NCI-H2107 treated with DMSO at 0.1 percent for 48 hours (cell line): ENCODE results near the gene SRP72.
"Not testable (repeated sequence)": the region's sequence is repeated elsewhere in the genome, so short reads cannot be mapped to it uniquely, and the experiment has no call there.

Source experiments
- DNase-seq: peaks from one replicate; lab custom pipeline; 2025; ENCODE audit not compliant: unreplicated experiment; lab: John Stamatoyannopoulos, UW

Gene SRP72

DNA sequence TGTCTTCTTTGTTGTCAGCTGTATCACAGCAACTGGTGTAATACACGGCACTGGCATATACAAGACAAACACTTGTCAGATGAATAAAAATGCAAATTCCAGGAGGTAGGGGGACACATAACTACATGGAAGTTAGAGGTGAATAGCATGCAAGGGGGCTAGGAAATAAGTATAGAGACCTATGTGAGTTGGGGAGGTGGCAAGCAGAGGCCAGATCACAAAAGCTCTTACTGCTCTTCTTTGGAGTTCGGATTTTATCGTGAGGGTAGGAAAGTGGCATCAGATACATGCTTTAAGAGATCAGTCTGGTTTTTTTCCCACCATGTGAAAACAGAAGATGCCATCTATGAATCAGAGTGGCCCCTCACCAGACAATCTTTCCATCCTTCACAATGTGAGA lies 2.8 kb upstream of the SRP72 start:
- no peak for DNase-seq

DNA sequence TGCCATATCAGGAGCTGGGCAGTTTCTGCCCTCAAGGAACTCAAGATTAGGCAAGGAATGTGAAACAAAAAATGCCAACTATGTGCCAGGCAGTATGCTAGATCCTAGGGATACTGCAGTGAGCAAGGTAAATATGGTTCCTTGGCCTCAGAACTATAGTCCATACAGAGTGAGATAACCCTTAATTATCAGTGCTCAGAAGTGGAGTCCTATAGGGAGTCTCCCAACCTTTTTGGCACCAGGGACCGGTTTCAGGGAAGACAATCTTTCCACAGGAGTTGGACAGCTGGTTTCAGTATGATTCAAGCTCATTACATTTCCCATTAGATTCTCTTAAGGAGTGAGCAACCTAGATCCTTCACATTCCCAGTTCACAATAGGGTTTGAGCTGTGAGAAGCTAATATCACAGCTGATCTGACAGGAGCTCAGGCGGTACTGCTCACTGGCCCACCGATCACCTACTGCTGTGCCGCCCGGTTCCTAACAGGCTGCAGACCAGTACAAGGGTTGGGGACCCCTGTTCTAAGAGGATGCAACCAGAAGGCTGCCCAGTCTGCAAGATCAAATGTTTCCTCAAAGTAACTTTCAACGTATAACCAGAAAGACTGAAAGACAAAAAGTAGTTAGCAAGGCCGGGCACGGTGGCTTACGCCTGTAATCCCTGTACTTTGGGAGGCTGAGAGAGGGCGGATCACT lies 1.7 kb upstream of the SRP72 start:
- DNase-seq, result no peak

DNA sequence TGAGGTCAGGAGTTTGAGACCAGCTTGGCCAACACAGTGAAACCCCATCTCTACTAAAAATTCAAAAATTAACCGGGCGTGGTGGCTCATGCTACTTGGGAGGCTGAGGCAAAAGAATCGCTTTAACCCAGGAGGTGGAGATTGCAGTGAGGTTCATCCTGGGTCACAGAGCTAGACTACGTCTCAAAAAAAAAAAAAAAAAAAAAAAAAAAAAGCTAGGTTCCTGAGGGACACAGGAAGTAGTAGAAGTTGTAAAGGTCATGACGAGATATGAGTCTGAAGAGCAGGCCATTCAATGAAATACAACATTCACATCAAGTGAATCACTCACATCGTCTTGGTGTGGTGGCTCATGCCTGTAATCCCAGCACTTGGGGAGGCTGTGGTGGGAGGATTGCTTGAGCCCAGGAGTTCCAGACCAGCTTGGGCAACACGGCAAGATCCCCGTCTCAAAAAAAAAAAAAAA lies 1.1 kb upstream of the SRP72 start:
- DNase-seq, result not testable (repeated sequence)

DNA sequence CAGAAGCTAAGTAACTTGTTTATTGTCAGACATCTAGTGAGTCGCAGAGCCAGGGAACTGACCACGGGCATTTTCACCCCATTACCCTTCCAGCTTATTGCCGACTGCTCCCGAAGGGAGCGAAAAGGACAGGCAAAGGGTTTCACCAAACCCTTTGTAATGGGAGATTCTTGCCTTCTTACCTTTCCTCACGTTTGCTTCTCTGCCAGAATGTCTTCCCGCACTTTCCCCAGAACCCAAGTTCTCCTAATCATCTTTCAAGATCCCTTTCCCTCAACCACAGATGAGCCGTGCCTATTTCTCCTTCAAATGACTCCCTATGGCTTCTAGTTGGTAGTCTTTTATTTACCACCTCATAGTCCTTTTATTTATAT lies 520 bp upstream of the SRP72 start:
- no peak for DNase-seq

DNA sequence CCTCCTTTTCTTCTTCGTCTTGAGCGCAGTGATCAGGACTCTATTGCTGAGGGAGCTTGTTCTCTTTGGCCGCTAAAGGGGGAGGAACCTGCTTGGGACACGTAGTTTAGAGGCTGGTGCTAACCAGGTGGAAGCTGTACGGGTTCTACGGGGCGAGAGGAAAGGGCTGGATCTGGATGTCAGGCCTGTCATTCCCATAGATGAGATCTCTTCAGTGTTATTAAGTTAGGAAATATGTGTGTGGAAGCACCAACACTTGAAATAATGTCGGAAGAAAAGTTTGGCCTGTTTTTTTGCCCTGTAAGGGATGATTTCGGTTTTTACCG lies 643 bp downstream of the SRP72 start:
- DNase-seq, result no peak

DNA sequence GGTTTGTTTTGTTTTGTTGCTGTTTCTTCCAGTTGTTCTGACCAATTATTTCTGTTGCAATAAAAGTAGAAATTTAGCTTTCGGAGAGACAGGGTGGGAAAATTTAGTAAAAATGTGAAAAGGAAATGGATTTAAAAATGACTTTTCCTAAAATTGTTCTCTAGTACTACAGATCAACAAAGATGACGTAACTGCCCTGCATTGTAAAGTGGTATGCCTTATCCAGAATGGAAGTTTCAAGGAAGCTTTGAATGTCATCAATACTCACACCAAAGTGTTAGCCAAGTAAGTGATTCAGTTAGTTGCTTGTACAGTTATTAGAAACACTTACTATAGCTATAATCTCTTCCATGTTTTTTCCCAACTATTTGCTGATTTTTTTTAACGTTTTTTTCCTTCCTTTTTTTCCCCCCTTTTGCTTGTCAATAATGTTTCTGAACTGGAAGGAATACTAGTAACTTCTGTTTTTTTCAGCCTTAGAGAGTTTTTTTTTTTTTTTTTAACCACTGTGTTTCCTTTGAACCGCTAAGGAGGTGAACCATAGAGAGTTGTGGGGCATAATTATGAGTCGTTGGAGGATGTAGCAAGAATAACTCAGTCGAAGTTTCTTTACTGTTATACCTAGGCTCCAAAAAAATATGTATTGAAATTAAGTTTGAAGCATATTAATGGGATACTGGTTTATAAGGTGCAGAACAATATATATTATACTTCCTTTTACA lies 2.2 kb downstream of the SRP72 start:
- DNase-seq, result no peak

DNA sequence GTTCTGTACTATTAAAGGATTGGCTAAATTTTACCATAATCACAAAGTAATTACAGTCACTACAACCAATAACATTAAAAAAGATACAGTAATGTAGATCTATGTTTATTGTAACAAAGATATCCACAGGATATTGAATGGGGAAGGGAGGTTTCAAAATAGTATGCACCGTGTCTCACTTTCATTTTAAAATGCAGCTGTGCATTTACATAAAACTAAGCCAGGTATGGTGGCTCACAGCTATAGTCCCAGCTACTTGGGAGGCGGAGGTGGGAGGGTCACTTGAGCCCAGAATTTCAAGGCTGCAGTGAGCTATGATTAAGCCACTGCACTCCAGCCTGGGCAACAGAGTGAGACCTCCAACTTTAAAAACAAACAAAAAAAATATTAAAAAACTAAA lies 8.5 kb downstream of the SRP72 start:
- no peak for DNase-seq

DNA sequence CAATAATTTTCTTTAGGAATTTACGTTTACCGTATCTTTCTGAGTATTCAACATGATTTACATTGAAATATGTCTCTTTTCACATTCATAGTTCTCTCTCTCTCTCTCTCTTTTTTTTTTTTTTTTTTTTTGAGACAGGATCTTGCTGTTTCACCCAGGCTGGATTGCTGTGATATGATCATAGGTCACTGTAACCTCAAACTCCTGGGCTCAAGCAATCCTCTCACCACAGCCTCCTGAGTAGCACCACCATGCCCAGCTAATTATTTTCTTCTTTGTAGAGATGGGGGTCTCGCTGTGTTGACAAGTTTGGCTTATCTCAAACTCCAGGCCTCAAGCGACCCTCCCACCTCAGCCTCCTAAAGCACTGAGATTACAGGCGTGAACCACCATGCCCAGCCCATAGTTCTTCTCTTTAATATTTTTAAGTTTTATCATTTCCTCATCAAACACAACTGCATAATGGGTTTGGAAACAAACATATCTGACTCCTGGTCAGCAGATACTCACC lies 9.8 kb downstream of the SRP72 start:
- DNase-seq, result no peak

DNA sequence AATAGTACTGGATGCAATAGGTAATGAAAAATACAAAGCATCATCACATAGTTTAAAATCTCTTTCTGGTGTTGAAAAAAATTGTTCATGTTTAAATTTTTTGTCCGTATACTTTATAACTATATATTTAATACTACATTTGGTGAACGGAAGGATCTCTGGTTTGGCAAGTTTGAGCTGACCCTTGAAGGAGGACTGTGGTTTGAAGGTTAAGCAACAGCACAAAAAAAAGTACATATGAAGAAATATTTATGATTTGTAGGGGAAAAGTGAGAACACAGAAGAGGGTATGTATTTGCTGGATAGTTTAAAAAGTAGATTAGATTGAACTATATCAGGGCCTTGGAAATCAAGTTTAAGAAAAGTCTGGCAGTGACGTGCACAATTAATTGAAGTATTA lies 13.3 kb downstream of the SRP72 start:
- no peak for DNase-seq

DNA sequence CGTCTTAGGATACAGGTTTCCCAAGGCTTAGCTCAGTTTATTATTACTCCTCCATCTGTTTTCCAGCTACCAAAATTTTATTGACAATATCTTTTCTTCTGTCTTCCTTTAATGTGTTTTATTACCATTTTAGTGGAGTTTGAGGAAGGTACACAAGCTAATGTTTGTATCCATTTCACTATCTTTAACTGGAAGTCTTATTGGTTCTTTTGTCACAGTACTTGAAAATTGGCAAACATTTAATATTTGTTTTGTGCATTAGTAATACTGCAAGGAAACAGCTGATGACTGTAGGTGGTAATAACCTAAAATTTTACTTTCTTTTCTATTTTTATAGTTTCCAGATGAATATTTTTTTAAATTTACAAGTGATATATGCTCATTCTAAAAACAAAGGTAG lies 28.8 kb downstream of the SRP72 start:
- no peak for DNase-seq

DNA sequence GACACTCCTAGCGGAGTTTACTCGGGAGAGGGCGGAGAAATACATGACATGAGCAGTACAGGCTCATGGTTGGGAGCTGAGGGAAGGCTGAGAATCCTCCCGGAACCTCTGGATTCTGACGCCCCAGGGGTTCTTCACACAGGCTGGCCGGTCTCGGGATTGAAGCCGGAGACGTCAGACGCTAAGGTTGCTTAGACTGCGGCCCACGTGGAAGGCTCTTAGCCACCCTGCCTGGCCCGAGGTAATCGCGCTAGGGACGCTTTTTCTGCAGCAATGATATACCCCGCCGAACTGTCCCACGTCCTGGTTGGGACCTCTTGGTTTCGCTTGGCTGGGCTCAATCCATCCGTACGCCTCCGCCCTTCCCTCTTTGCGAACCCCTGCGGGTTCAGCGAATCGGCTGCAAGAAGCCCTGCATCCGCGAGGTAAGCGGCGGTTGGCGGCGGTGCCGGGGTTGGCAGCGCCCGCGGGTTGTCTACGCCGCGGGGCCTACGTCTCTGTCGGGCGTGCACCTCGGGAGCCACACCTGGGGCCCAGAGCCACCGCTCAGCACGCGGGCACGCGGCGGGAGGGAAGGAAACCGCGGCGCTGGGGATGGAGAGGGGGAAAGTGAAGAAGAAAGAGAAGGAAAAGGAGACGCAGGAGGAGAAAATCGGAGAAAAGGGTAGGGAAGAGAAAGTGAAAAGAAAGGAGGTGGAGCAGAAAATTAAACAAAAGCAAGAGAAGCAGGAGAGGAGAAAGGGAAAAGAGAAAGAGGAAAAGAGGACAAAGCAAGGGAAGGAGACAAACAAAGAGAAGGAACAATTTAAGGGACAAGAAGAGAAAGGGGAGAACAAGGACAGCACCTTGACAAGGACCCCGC lies 38.1 kb downstream of the SRP72 start, which contains the start of gene ARL9:
ARL9 (plus strand) TSS at position 523 of the 862 bp plus-strand sequence; CDS start at position 595, 72 bp downstream.
- peak; percentile 36 for DNase-seq

DNA sequence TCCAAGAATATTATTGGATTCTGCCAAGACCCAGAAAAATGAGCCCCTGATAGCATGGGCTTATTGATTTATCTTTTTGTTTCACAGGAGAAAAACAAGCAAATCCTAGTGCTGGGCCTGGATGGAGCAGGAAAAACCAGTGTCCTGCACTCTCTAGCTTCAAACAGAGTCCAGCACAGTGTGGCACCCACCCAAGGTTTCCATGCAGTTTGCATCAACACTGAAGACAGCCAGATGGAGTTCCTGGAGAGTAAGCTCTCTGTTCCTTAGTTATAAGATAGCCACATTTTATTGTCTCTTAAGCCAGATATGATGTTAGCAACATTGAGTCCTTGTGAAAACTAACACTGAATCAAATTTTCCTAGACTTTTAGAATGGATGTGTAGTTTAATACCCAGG lies 43.7 kb downstream of the SRP72 start:
- DNase-seq, result no peak

DNA sequence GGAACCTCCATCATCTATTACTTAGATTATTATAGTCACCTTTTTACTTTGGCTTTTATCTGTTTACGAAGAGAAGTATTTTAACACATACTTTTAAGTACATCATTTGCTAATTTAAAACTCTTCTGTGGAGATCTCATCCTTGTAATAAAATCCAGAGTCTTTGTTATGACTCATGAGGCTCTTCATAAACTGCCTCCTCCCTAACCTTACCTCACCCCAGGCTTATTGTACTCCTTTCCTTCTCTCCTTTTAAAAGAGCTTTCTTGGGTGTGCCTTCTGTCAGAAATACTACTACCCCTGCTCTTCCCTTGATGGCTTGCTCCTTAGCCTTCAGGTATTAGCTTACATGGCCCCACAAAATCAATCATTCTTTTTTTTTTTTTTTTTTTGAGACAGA lies 44.7 kb downstream of the SRP72 start:
- no peak for DNase-seq

DNA sequence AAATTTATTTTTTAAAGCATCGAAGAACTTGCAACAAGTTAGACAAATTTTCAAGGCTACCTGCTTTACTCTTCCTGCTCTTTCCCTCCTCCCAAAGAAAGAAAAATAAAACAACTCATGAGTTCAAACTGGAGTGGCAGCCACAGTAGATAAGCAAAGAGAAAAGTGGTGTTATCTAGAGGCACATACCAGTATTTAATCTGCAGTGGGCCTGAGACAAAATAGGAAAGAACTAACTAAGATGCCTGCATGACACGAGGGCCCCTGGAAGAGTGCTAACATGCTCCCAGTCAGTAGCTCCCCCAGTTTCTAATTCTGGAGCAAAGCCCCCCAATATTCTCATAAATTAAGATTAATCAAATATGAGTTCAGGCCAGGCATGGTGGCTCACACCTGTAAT lies 46.1 kb downstream of the SRP72 start:
- no peak for DNase-seq

DNA sequence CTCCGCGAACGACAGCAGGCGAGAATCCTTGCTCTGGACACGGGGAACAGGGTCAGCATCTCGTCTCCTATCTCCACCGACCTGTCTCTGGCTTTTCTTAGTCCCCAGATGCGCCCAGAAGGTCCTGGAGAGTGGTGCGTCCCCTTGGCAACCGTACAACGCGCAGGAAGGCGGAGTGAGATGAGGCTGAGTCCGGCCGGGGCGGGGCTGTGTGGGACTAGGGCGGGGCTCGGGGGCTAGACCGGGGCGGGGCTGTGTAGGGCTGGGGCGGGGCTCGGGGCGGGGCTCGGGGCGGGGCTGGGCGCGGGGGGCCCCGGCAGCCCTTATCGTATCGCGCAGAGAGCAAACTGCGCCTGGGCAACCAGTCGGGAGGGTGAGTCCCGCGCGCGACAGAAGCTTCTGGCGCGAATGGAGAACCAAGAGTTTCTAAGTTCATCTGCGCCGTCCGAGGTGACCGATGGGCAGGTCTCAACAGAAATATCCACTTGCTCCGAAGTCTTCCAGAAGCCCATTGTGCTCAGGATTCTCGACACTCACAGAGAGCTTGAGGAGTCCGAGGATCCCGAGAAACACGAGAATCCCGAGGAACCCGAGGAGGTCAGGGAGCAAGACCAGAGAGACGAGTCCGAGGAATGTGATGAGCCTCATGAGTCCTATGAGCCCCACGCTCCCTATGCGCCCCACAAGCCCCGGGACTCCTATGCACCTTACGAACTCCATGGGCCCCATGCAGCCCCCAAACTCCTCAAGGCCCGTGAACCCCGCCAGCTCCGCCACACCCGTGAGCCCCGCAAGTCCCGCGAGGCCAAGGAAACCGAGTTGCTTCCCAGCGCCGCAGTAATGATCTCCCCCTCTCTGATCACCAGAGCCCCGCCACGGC lies 63.1 kb downstream of the SRP72 start:
- peak; percentile 2 for DNase-seq

DNA sequence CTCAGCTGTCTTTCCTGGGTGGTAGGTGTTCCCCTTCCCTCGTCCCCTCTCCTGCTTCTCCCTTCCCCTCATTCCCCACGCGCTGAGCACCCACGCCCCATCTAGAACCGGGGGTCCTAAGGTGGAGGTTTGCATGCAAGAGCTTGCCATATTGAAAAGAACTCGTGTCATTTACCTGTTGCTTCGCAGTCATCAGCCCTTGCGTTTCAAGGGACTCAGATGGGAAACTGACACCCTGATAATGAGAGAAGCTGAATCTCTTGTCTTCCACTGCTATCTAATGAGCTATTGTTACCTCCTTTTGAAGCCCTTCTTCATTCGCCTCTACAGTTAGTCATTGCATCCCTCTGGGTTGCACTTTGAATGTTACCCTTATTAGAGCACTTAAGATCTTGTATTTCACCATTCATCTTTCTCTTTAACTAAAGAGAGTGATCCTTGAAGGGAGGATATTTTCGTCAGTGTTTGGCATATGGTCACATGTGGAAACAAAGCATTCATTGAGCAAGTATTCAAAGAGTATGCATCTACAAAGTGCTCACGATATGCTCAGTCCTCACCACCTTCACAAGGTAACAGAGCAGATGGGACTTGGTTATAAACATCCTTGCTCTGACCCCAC lies 63.8 kb downstream of the SRP72 start:
- DNase-seq, result peak; percentile 2

DNA sequence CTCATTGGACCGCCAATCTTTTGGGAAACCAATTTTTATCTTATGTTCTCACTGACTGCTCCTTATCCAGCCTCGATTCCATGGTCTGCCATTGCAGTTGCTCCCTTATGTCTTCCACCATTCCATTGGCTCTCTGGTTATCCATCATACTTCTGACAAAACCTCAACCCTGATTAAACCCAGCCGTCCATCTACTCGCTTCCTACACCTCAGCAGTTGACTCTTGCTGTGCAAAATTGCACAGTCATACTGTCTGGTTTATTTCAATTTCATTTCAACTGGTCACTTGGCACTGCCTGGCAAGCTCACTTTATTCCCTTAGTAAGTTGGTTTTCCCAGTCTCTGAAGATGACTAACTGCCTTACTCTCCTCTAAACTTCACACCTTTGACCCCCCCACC lies 64.4 kb downstream of the SRP72 start:
- no peak for DNase-seq

DNA sequence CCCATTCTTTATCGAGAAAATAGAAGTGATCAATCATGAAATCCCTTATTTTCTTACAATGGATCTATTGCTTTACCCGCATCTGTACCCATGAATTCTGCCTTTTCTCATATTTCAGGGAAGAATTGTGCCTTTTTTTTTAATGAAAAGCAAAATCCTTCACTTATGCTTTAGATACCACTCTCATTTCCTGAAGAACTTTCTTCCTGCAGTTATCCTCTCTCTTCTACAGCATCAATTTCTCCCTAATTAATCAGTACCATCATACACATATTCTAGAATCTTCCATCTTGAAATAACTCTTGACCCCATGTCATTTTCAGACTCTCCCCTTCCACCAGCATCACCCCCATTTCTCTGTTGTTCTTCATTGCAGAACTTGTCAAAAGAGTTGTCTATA lies 64.8 kb downstream of the SRP72 start:
- no peak for DNase-seq

DNA sequence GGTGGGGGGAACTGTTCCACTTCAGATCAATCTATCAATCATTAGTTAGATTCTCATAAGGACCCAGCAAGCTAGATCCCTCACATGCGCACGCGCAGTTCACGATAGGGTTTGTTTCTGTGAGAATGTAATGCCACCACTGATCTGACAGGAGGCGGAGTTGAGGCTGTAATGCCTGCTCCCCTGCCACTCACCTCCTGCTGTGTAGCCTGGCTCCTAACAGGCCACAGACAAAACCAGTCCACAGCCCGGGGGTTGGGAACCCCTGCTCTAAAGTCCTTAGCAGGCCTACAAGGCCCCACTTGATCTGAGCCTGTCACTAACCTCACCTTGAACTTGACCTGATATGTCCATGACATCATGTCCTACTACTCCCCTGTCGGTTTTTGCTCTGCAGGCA lies 68.5 kb downstream of the SRP72 start:
- no peak for DNase-seq

DNA sequence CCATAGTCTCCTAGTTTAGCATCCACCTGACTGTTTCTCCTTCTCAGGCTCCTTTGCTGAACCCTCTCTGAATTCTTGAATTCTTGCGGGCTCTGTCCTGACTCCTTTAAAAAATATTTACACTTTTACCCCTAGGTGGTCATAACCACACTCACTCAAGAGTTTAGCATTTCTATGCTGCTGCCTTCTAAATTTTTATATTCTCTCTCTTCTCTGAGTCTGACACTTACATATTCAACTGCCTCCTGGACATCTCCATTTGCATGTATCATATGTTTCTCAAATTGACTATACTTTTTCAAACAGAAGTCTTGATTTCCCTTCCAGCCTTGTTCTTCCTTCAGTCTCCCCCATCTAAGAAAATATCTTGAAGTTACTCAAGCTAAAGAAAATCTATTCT lies 69.7 kb downstream of the SRP72 start:
- no peak for DNase-seq
